ENCODE data around the gene KIF16B. TPM values are rescaled to one million over a fixed set of nuclear protein-coding genes. Genes with fewer than 3 reads are reported as not detected.
A peak's percentile ranks its signal among the peaks of the same experiment; 100 is the strongest.

KIF16B gene
- total and polyA plus RNA-seq, 2 of the 8 experiments (the other 6 are each of a cell fraction or from before 2014, with no cell fraction given): 3.0 to 9.2 TPM

DNA sequence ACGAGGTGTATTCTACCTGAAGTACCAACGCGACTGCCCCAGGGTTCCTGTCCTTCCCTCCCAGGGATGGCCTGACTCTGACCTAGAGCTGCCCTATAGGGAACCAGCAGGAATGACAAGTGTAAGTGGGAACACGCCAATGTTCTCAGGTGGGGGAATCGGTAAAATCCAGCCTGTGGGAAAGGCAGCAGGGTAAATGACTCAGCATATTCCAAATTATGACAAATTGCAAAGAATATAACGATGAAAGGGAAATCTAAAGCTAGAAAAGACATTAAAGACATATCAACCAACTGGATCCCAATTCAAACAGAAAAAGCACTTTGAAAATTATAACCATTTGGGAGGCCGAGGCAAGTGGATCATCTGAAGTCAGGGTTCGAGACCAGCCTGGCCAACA lies 41.8 kb downstream of the KIF16B start:
- no peak overlapping the region for H3K18ac ChIP-seq (ENCODE audit: extremely low read depth, low read length)
- H4K20me1 ChIP-seq (replicated peaks in 1 of 2; ENCODE audit: control insufficient read depth in 1 of 2, insufficient read depth in 2 of 2, low read length in 2 of 2): no peaks in the 10 kb centered on the region
- no peak overlapping the region for H2AFZ ChIP-seq (ENCODE audit: low read length)
- H3K4ac ChIP-seq (replicated peaks; ENCODE audit: insufficient read length, low read depth, low read length): no peak overlapping the region
- CTCF ChIA-PET (ENCODE audit: partially characterized antibody): interaction anchor here (1.0 kb wide), 1 partner anchor 29 kb away, joined by 3 read pairs; no protein-coding TSS in a partner anchor
- no peaks in the 10 kb centered on the region for H3K36me3 ChIP-seq (ENCODE audit: control insufficient read depth in 2 of 4, insufficient read depth in 4 of 4, low read length in 3 of 4)
- H3K4me2 ChIP-seq (ENCODE audit: insufficient read depth in 1 of 2, low read depth in 2 of 2, low read length in 2 of 2): no peak overlapping the region
- FAIRE-seq: no peak
- H3K79me1 ChIP-seq (ENCODE audit: low read depth, low read length): no peaks in the 10 kb centered on the region
- H3K4me3 ChIP-seq (ENCODE audit: extremely low read depth in 1 of 4, insufficient read depth in 2 of 4, low read depth in 3 of 4, low read length in 4 of 4): no peak overlapping the region
- H3K4me1 ChIP-seq (replicated peaks in 1 of 4; ENCODE audit: control insufficient read depth in 3 of 4, insufficient read depth in 4 of 4, low read length in 3 of 4): peaks cover 0 to 6% (median under 1%) of the 10 kb centered on the region in 4 experiments; a peak in 3 of 7 replicates
- H2BK120ac ChIP-seq (replicated peaks; ENCODE audit: low read depth, low read length): no peak overlapping the region
- no peak overlapping the region for H3K27ac ChIP-seq (ENCODE audit: low read depth, low read length)
- H3K79me2 ChIP-seq (ENCODE audit: control insufficient read depth in 1 of 2, insufficient read depth in 2 of 2, low read length in 2 of 2): peaks cover 0 to 2% of the 10 kb centered on the region in 2 experiments; a peak in 1 of 4 replicates
- no peak overlapping the region for H4K8ac ChIP-seq (ENCODE audit: extremely low read depth, insufficient read depth, low read length)
- no peak overlapping the region for H3K9ac ChIP-seq (replicated peaks in 1 of 4; ENCODE audit: extremely low read depth in 1 of 4, low read depth in 3 of 4, low read length in 3 of 4)
- no peak overlapping the region for H3K23ac ChIP-seq (ENCODE audit: insufficient read length)
- H2BK20ac ChIP-seq (ENCODE audit: low read length): no peak overlapping the region
- no peak overlapping the region for H2BK5ac ChIP-seq (ENCODE audit: low read depth, low read length)
- TF ChIP-seq E2F6 (IDR thresholded peaks at IDR 0.05) (no peak), BACH1 (IDR thresholded peaks at IDR 0.05; ENCODE audit: low read length) (0 out of 2 replicates have a peak, but pooled peaks have one; percentile 10), SIX5 (IDR thresholded peaks at IDR 0.05; ENCODE audit: low read depth, low read length) (no peak), ASH2L (IDR thresholded peaks at IDR 0.05; ENCODE audit: low read length) (no peak), RAD21 (IDR thresholded peaks at IDR 0.05 in 1 of 2, conservative IDR thresholded peaks at IDR 0.05 in 1 of 2; ENCODE audit: low read depth in 2 of 2, low read length in 2 of 2) (no peak)
- H3K23me2 ChIP-seq (ENCODE audit: low read depth, low read length): no peaks in the 10 kb centered on the region
- H3K27me3 ChIP-seq (replicated peaks in 1 of 4; ENCODE audit: control insufficient read depth in 3 of 4, extremely low read depth in 1 of 4, insufficient read depth in 3 of 4, low read length in 3 of 4): no peaks in the 10 kb centered on the region
- no peak overlapping the region for H4K5ac ChIP-seq (ENCODE audit: insufficient read length, low read depth, low read length)
- H2AK5ac ChIP-seq (ENCODE audit: low read depth, low read length): no peak overlapping the region
- no peak overlapping the region for H2BK15ac ChIP-seq (ENCODE audit: low read length)
- no peak overlapping the region for H3K56ac ChIP-seq (replicated peaks; ENCODE audit: insufficient read length, low read depth, low read length)
- DNase-seq (ENCODE audit: low read depth in 1 of 2, low spot score in 2 of 2): no peak
- H4K91ac ChIP-seq (replicated peaks; ENCODE audit: insufficient read length, low read length): no peak overlapping the region
- H3K14ac ChIP-seq (ENCODE audit: insufficient read length): no peak overlapping the region
- 93% methylated on average over 8 of the region's 8 CpGs; no CpG with 5 or more reads in 1 of the 2 experiments for WGBS, 2 experiments (ENCODE audit: extremely low coverage in 1 of 2, insufficient coverage in 1 of 2, insufficient read length in 1 of 2, insufficient replicate concordance in 2 of 2, low coverage in 1 of 2, low lambda C conversion rate in 2 of 2, missing lambda C conversion rate in 1 of 2)
- no peaks in the 10 kb centered on the region for H3K9me3 ChIP-seq (ENCODE audit: insufficient read depth in 2 of 2, low read depth in 1 of 2, low read length in 1 of 2)
- POLR2A ChIA-PET (ENCODE audit: partially characterized antibody): no interaction called here
- no peak overlapping the region for H2BK12ac ChIP-seq (ENCODE audit: low read depth, low read length)

Measured in H1 (cell line).